Chondrocyte (in vitro differentiated cells): ENCODE data around the gene COX19. TPM values are rescaled to one million over a fixed set of nuclear protein-coding genes. Genes with fewer than 3 reads are reported as not detected.
"Not testable (repeated sequence)": the region's sequence is repeated elsewhere in the genome, so short reads cannot be mapped to it uniquely, and the experiment has no call there.

Experiments used
- DNase-seq: peaks from one replicate; pipeline ENCODE4 v3.0.0; 2021; ENCODE audit warnings: mixed read lengths, low spot score
- H3K27ac Mint-ChIP-seq: one replicate; pipeline ENCODE4 v1.8.0; 2021; ENCODE audit warnings: mild to moderate bottlenecking, moderate library complexity, mixed read lengths; ENCODE audit not compliant: unreplicated experiment
- H3K27me3 Mint-ChIP-seq: 2 replicates; pipeline ENCODE4 v1.8.0; 2021; ENCODE audit warnings: low read depth, mixed read lengths
- H3K36me3 Mint-ChIP-seq: 2 replicates; pipeline ENCODE4 v1.8.0; 2021; ENCODE audit warnings: low read depth, mixed read lengths
- H3K4me1 Mint-ChIP-seq: 2 replicates; pipeline ENCODE4 v1.8.0; 2021; ENCODE audit warnings: low read depth, mild to moderate bottlenecking, mixed read lengths
- H3K4me3 Mint-ChIP-seq: one replicate; pipeline ENCODE4 v1.8.0; 2021; ENCODE audit warnings: mild to moderate bottlenecking, moderate library complexity, mixed read lengths; ENCODE audit not compliant: unreplicated experiment
- H3K9me3 Mint-ChIP-seq: 2 replicates; pipeline ENCODE4 v1.8.0; 2021; ENCODE audit warnings: low read depth, mixed read lengths
- CTCF ChIP-seq: fragments of 200-600 bp; sonication (generic); IDR thresholded peaks from 2 replicates; pipeline ENCODE4 v1.5.0; 2021; ENCODE audit warnings: antibody characterized with exemption, mild to moderate bottlenecking, moderate library complexity
- total RNA-seq: library from RNA; stranded (reverse); gene quantifications from 3 replicates; pipeline ENCODE4 v1.2.1, GENCODE V29; 2021

Gene COX19
- total RNA-seq, 1 donor from 2014 or later, result 9.6 TPM

- Mint-ChIP-seq H3K4me1 (no peaks in the 10 kb centered on the region), H3K4me3 (no peak overlapping the region)
- DNase-seq, result peak; percentile 74
These were observed 28.9 kb downstream of the COX19 start for GRCh38 chr7:946256-946996.

GRCh38 chr7:945556-946255 lies 29.6 kb downstream of the COX19 start:
- peak; percentile 93 for DNase-seq
- Mint-ChIP-seq H3K27ac (no peak overlapping the region), H3K4me3 (no peak overlapping the region), H3K36me3 (peaks cover 2% of the 10 kb centered on the region), H3K4me1 (no peaks in the 10 kb centered on the region), H3K9me3 (peaks cover 12% of the 10 kb centered on the region), H3K27me3 (peaks cover 12% of the 10 kb centered on the region)
- TF ChIP-seq CTCF, result no peak

More at GRCh38 chr7:946256-946996, 28.9 kb downstream of the COX19 start:
- Mint-ChIP-seq H3K27me3 (peaks cover 8% of the 10 kb centered on the region), H3K9me3 (peaks cover 6% of the 10 kb centered on the region), H3K27ac (no peak overlapping the region), H3K36me3 (no peaks in the 10 kb centered on the region)
- TF ChIP-seq CTCF, result no peak

GRCh38 chr7:945147-945555 lies 30.2 kb downstream of the COX19 start:
- Mint-ChIP-seq H3K27me3 (peaks cover 12% of the 10 kb centered on the region), H3K4me1 (no peaks in the 10 kb centered on the region), H3K27ac (no peak overlapping the region), H3K4me3 (no peak overlapping the region), H3K9me3 (peaks cover 18% of the 10 kb centered on the region), H3K36me3 (peaks cover 2% of the 10 kb centered on the region)
- peak; percentile 66 for DNase-seq
- no peak for TF ChIP-seq CTCF

GRCh38 chr7:944744-945143 lies 30.6 kb downstream of the COX19 start:
- no peak for TF ChIP-seq CTCF
- Mint-ChIP-seq H3K9me3 (peaks cover 20% of the 10 kb centered on the region), H3K4me1 (no peaks in the 10 kb centered on the region), H3K27ac (no peak overlapping the region), H3K4me3 (no peak overlapping the region), H3K27me3 (peaks cover 12% of the 10 kb centered on the region), H3K36me3 (peaks cover 2% of the 10 kb centered on the region)
- DNase-seq, result no peak

GRCh38 chr7:943793-944192 lies 31.6 kb downstream of the COX19 start:
- not testable (repeated sequence) for H3K36me3 Mint-ChIP-seq, H3K4me3 Mint-ChIP-seq, H3K27ac Mint-ChIP-seq, H3K4me1 Mint-ChIP-seq
- DNase-seq, result peak; percentile 8
- H3K27me3 Mint-ChIP-seq, result peaks cover 12% of the 10 kb centered on the region
- peaks cover 20% of the 10 kb centered on the region for H3K9me3 Mint-ChIP-seq
